HG03442 (cell line): ENCODE measurements around the gene RPP38.

Source experiments
- ATAC-seq: cut with Tn5 transposase; IDR thresholded peaks from one replicate; pipeline ENCODE4 v1.9.1; 2021; ENCODE audit warnings: mild to moderate bottlenecking, moderate library complexity; ENCODE audit not compliant: unreplicated experiment

The RPP38 gene

DNA sequence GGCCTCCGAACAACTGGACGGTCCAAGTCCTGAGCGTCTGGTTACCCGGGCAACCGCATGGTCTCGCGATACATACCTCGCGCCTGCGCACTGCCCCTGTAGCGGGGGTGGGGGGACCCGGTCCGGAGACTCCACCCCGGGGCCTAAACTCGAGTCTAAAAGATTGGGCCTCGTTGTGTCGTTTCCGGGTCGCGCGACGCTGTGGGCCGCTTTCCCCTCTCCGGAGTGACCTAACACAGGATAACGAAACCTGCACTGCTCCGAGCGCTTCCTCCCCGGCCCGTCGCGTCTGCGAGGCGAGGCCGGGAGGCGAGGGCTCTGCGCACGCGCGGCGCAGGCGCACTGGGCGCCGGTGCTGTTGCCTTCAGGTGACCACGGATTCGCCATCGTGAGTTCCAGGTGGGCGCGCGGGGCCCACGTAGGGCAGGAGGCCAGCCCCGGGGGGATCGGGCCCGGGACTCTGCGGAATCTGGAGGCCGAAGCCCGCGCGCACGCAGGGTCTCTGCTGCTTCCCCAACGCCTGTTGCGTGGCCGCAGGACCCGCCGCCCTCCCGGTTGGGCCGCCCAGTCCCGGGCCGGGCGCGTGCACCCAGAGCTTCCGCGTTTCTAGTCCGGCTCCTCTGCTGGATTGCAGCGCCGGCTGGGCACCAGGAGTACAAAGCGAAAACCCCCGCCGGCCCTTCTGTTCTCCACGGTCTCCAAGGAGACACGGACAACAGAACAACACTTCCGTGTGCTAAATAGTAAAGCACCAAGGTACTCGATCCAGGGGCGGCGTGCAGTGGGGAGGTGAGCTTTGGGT is at the start of gene RPP38:
TSS of gene RPP38 (plus strand) at position 345 of the 802 bp plus-strand sequence. CDS start 5,960 bp downstream, outside the sequence.
- ATAC-seq: peak; percentile 82

- ATAC-seq: no peak
Measured at GRCh38 chr10:15049533-15049932, 47.6 kb upstream of the RPP38 start.

- no peak for ATAC-seq
Measured at GRCh38 chr10:15052121-15052520, 45.0 kb upstream of the RPP38 start.

DNA sequence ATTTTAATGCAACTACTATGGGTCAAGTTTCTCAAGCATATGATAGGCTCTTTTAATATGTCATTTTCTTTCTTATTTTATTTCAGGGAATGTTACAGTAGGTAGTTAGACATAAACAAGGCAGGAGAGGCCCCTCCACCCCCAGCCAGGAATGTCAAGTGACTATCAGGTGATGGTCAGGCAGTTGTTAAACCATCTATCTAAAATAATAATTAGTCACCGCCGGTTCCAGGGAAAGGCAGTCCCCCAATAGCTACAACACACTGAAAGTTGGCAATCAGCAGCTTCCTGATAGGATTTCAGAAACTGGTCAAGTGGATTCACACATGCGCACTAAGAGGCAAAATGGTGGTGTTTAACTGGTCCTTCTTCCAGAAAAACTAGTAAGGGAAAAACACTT is 44.1 kb upstream of the RPP38 start:
- no peak for ATAC-seq

- ATAC-seq: no peak
Measured at GRCh38 chr10:15058689-15059088, 38.5 kb upstream of the RPP38 start.

DNA sequence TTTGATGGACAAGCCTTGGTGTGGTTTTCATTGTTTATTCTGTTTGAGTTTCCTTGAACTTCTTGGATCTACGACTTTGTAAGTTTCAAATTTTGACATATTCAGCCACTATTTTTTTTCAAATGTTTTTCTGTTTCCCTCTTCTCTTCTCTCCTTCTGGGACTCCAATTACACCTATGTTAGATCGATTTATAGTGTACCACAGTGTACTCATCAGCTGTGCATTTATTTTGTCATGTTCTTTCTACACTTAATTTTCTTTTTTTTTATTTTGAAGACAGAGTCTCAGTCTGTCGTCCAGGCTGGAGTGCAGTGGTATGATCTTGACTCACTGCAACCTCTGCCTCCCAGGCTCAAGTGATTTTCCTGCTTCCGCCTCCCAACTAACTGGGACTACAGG is 37.2 kb upstream of the RPP38 start:
- no peak for ATAC-seq

DNA sequence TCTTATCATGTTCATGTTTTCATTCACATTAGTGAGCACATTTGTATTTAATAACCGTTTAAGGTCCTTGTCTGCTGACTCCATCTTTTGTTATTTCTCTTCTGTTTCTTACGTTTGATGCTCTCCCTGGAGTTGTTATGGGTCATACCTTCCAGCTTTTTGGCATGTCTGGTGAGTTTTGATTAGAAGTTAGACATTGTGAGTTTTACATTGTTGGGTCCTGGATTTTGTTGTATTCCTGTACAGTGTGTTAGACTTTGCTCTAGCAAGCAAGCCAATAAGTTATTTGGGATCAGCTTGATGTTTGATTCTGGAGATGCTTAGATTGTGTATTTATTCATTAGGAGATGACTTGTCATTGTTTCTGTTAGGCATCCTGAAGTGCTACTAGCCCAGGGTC is 36.5 kb upstream of the RPP38 start:
- ATAC-seq: no peak

DNA sequence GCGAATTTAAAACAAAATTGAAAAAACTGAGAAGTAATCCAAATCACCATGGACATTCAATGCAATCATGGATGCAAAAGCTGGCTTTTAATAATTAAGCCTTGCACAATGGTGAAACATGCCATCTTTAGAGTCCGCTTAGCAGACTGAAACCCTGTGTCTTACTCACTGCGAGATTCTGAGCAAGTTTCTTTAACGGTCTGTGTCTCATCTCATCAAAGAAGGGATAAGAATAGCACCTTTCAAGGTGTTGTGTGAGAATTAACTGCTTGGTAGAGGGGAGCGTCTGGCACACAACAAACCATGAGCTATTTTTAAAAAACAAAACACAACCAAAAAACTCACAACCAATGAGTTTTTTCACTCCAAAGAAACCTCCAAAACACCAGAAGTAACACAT is 30.0 kb upstream of the RPP38 start:
- no peak for ATAC-seq

- no peak for ATAC-seq
Measured at GRCh38 chr10:15068802-15069201, 28.4 kb upstream of the RPP38 start.

DNA sequence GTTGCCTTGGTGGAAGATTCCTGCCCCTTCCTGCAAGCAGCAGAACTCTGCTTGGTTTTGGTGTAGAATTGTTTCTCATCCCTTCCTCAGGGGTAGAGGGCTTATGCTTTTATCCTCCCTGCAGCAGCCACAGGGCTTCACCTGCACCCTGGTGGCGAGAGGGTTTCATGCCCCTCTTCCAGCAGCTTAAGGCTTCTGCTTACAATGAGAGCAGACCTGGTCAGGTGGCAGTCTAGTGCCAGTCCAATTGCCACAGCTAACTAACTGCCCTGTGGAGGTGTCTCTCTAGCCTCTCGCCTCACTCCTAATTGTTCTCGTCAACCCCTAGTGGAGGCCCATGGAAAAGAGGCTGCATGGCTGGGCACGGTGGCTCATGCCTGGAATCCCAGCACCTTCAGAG is 27.9 kb upstream of the RPP38 start:
- no peak for ATAC-seq

GRCh38 chr10:15072358-15072757 is 24.8 kb upstream of the RPP38 start:
- no peak for ATAC-seq

DNA sequence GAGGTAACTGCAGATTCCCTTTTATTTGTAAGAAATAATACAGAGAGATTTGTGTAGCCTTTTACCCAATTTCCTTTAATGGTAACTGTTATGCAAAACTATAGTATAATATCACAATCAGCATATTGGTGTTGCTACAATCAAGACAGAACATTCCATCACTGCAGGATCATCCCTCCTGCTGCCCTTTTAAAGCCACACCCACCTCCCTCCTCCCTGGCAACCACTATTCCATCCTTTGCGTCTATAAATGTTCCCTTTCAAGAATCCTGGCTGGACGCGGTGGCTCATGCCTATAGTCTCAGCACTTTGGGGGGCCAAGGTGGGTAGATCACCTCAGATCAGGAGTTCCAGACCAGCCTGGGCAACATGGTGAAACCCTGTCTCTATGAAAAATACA is 21.7 kb upstream of the RPP38 start:
- ATAC-seq: no peak

GRCh38 chr10:15083674-15084501 is 13.3 kb upstream of the RPP38 start:
- no peak for ATAC-seq

- no peak for ATAC-seq
Measured at GRCh38 chr10:15084502-15084922, 12.6 kb upstream of the RPP38 start.

- peak; percentile 98 for ATAC-seq
Measured at GRCh38 chr10:15088428-15089261, 8.5 kb upstream of the RPP38 start, which contains the start of gene ACBD7. Gene ACBD7, minus strand, starts transcription at chr10:15088776. Its CDS starts 48 bp downstream, at chr10:15088728.

DNA sequence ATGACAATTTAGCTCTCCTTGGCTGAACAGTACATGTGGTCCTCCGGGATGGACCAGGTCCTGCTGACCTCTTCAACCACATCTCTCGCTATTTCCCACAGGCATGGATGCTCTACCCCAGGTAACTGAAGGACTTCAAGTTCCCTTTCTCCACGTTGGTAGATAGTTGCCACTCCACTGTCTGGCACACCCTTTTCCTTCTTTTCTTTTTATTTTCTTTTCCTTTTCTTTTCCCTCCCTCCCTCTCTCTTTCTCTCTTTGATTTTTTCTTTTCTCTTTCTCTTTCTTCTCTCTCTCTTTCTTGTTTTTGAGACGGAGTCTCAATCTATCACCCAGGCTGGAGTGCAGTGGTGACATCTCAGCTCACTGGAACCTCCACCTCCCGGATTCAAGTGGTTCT is 5.7 kb upstream of the RPP38 start:
- no peak for ATAC-seq

DNA sequence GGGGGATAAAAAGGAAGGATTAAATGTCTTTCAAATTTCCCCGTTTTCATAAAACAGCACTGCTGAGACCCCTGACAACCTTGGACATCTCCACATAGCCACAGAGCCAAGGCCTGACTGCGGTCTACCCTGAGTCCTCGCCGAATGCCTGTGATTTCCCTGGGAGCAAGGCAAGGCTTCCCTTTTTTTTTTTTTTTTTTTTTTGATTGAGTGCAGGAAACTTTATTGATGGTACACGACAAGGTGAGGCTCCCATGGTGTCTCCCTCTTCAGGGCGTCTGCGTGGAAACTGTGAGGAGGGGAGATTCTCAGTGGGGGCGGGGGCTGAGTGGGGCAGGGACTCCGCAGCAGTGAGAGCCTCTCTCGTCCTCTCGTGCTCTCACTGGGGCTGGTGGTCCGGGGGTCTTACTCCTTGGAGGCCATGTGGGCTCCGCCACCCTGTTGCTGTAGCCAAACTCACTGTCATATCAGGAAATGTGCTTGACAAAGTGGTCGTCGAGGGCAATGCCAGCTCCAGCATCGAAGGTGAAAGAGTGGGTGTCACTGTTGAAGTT is 4.2 kb upstream of the RPP38 start:
- ATAC-seq: no peak

GRCh38 chr10:15096661-15097010 is 519 bp upstream of the RPP38 start:
- ATAC-seq: no peak

DNA sequence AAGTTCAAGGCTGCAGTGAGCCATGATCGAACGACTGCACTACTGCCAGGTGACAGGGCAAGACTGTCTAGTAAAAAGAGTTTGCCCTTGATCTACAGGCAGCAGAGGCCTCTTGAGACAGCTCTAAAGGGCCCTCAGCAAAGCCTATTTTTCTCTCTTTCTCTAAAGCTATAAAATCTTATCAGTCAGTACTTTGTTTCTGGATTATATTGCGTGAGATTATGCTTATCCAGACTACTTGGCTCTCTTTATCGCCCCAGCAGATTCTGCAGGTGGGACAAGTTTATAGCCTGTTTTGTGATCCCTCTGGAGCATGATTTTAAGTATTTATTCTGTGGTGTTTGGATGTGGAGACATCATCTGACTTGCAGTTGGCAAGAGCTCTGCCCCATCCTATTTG is 2.7 kb downstream of the RPP38 start:
- no peak for ATAC-seq

- ATAC-seq: no peak
Measured at GRCh38 chr10:15103513-15103912, 6.4 kb downstream of the RPP38 start.
